DLD1 (cell line): ENCODE data around the gene SMS.

ENCODE experiments used
- in situ Hi-C: cut with HindIII; loops from 2 replicates; pipeline ENCODE4 v1.10.0; 2017; ENCODE audit warnings: low sequenced_read_pairs

SMS gene

DNA sequence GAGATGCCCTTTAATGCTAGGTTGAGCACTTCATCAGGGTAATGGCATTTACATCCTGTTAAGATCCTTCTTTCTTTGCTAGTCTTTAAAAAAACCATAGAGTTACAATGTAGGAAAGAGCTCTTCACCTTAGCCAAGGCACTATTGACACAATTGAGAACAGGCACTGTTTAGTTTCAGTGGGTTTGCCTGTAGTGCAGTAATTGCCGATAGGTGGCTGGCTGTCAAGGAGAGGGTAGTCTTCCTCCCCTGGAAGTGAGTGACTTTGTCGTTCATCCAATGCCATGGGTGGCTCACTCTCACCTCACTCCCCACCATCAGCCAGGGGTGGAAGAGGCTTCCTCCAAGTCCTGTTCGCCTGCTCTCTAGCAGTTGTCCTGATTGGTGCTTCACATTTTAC, 34.7 kb downstream of the SMS start:
- in situ Hi-C loops: no loop called here

- in situ Hi-C loops: no loop called here
Observed at GRCh38 chrX:21975812-21976211, 35.3 kb downstream of the SMS start.

GRCh38 chrX:21978346-21978745, 37.8 kb downstream of the SMS start:
- in situ Hi-C loops: no loop called here

- in situ Hi-C loops: no loop called here
Observed at GRCh38 chrX:21982311-21982710, 41.8 kb downstream of the SMS start.

DNA sequence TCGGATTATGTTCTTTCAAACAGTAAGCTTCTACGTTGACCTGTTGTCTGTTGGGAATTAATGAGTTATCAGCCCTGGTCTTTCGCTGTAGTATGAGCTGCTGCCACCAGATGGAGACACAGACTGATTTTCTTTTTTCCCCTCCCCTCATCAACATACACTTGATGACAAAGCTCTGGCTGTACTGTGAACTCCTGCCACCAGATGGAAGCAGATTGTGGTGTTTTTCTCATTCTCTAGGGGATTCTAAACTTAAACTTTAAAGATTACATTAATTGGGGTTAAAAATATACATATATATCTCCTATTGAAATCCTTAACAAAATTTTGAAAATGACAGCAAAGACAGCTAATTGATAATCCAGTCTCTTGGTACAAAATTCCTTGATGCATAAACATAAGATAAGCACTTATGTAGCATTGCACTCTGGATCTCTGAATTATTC, 44.8 kb downstream of the SMS start:
- in situ Hi-C loops: no loop called here

- in situ Hi-C loops: no loop called here
Observed at GRCh38 chrX:21986596-21986995, 46.1 kb downstream of the SMS start.

GRCh38 chrX:21989384-21989783, 48.9 kb downstream of the SMS start:
- in situ Hi-C loops: no loop called here

DNA sequence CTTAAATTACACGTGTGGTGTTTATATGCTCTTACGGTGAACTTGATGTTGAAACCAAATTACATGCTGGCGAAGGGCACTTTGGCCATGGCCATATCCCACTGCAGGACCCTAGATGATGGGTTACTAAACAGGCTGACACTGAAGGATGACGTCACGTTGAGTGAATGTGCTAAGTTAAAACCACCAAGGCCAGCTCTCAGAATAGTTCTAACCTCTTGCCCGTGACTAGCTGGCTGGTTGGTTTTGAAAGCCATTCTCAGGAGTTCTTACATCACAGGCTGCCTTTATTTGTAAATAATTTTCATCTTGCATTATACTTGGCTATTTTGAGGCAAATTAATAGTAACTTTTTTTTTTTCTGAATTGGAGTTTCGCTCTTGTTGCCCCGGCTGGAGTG, 50.3 kb downstream of the SMS start:
- in situ Hi-C loops: no loop called here

DNA sequence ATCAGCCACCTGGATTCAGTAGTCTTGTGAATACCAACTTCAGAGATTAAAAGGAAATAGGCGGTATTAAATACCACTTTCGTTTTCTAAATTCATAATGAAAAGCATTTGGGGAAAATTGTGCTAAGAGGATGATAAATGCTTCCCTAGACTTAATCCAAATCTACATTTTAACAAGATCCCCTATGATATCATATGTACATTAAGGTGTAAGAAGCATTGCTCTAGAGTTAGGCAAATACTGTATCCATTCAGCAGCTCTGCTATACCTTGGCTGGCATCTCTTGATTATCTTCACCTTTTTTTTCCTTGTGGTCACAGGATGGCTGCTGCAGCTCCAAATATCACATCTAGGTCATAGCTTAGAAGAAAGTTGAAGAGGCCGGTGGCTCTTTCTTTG, 51.0 kb downstream of the SMS start:
- in situ Hi-C loops: no loop called here

DNA sequence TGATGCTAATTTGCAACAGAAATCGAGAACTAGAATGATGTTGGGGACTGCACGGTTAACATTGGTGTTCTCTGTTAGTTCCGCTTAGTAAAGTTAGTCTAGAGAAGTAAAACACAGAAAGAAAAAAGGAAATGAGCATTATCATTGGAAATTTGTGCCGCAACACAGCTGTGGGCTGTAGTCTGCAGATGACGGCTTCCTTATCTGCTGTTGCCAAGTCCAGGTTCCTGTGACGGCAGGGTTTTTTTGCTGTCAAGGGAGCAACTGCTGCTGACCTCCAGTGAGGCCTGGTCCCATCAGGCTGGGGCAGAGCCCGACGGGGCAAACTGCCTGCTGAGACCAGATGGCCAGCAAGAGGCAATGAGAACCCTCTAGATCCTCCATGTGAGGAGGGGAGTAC, 52.8 kb downstream of the SMS start:
- in situ Hi-C loops: no loop called here

DNA sequence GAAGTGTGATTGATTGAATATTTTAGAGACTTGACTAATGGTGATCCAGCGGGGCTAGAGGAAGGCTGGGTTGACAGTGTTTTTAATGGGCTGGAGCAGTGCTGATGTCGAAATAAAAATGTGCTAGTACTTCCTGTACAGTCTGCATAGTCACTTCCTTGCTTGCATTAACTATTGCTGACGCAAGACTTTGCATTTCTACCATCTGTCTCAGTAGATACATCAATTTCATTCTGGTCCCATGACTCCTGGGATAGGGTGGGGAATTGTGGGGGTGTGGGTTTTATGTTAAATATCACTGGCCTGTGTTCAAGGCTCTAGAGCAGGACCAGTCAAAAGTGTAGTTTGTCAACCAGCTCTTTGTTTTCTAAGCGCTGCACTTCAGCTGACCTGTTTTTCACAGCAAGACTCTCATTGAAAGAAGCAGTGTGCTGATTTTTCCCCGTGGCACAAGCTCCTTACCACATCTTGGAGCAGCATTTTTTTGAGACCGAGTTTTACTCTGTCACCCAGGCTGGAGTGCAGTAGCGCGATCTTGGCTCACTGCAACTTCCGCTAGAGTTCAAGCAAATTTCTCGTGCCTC, 56.5 kb downstream of the SMS start:
- in situ Hi-C loops: no loop called here

- in situ Hi-C loops: no loop called here
Observed at GRCh38 chrX:21998037-21998436, 57.5 kb downstream of the SMS start.

DNA sequence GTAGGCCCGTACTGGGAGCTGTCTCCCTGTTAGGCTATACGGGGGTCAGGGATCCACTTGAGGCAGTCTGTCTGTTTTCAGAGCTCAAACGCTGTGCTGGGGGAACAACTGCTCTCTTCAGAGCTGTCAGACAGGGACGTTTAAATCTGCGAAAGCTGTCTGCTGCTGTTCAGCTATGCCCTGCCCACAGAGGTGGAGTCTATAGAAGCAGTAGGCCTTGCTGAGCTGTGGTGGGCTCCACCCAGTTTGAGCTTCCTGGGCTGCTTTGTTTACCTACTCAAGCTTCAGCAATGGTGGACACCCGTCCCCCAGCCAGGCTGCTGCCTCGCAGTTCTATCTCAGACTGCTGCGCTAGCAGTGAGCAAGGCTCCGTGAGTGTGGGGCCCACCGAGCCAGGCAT, 64.4 kb downstream of the SMS start:
- in situ Hi-C loops: no loop called here

DNA sequence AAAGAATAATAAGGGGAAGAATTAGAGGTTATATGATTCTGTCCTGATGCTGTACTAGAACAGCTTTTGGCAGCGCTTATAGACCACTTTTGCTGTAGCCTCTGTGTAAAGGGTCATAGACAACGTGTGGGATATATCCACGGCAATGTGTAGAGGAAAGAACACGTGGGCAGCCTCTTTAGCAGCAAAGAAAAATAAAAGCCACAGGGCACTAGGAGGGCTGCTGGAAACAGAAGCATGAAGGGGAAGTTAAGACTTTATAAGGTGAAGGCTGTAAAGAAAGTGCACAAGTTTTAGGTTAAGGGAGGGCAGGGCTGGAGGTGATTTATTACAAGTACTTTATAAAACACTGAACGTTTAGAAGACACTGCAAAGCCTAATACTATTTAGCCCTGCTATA, 71.5 kb downstream of the SMS start:
- in situ Hi-C loops: no loop called here

DNA sequence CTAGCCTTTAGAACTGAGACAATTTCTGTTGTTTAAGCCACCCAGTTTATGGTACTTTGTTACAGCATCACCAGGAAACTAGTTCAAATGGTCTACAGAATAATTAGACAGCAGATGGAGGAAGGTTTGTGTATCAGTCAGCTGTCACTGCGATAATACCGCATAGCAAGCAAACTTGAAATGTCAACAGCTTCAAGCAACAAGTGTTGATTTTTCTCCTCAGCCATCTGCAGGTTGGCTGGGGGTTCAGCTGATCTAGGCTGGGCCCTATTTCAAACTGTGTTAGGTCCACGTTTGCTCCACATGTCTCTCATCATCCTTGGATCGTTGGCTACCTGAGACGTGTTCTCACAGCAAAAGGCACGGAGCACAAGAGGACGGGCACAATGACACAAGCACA, 72.4 kb downstream of the SMS start:
- in situ Hi-C loops: no loop called here

GRCh38 chrX:22015139-22015750, 74.7 kb downstream of the SMS start:
- in situ Hi-C loops: no loop called here

DNA sequence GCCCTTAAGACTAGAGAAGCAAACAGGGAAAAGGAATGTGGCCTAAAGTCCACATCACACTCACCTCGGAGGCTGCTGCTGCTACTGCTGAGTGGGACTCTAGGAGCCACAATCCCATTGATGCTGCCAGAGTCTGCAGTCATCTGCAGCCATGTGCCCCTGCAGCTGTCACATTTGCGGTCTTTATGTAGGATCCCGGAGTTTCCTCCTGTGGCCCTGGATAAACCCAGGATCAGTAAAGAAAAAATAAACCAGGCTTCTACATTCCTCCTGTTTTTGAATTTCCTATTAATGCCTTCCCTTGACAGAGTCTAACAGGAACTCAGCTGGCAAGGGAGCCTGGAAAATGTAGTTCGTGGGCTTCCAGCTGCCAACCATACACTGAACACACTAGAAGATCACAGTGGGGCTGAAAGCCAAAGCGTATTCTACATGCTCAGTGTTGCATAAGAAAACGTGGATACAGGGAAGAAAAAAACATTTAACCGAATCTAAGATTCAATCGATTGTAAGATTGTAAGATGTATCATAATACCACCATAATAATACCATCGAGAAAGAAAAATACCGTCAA, 81.3 kb downstream of the SMS start:
- in situ Hi-C loops: no loop called here

DNA sequence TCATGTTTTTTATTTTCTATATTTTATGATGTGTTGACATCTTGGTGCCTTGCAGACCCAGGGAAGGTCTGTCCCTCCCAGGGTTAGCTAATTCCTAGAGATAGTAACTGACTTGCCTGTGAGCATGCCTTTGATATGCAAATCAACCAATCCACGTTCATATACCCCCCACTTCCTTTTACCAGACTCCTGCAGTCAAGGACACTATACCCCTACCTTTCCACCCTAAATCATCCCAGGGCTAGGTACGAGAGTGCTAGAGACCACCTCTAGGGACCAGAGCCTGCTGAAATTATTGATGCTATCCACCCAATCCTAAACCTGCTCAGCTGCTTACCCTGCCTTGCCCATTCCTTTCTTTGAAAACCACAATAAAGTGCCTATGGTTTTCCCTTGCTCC, 84.1 kb downstream of the SMS start:
- in situ Hi-C loops: no loop called here

DNA sequence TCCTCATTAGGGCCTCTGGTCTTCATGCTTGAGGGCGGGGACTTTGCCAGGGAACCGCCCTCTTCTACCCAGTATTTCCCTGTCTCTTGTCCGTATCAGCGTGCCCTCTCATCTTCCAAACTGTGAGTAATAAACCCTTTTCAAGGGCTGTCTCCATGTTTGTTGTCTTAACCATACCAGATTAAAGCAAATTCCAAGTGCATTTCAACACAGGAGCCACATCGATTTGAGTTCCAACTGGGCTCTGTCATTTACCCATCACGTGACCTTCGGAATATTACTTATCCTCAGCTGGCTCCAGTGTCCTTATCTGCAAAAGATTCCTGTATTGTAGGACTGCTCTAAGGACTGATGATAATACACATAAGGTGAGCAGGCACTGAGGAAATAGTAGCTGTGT, 85.2 kb downstream of the SMS start:
- in situ Hi-C loops: no loop called here

GRCh38 chrX:22026731-22027130, 86.2 kb downstream of the SMS start:
- in situ Hi-C loops: no loop called here

DNA sequence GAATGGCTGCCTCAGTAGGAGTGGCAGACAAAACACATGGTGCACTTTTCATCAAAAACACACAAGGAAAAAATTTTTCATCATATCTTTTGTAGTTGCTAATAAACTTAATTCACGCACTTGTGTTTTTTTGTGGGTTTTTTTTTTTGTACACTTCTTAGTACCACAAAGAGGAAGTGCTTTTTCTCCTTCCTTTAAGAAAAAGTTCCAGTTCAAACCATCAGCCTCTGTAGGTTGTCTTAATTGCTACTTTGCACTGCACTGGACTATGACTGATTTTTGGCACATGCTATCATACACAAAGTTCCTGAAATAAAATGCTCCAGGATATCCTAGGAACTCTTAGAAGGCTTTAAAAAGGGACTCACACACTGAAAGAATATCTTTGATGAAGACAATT, 91.6 kb downstream of the SMS start, which contains the start of gene PHEX:
PHEX (plus strand) TSS at position 242 of the 400 bp plus-strand sequence. CDS start 681 bp downstream, outside the sequence.
- in situ Hi-C loops: no loop called here

- in situ Hi-C loops: no loop called here
Observed at GRCh38 chrX:22032506-22032905, 92.0 kb downstream of the SMS start.

DNA sequence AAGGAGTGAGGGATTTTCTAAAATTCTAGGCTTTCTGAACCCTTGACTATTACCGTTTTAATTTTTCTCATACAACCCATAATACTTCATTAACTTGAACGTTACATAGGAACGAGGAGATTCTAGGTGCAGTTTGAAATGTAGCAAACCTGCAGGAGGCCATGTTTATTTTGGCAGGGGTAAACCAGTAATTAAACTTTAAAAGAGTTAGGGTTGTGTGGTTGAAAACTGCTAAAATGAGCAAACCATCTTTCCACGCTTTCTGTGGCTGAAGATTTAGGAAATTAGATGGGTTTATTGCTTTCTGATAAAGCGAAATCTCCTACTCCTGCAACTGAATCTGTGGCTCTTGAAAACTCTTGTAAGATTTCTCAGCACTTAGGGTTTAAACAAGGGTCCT, 93.3 kb downstream of the SMS start:
- in situ Hi-C loops: no loop called here
